ENCODE measurements around the gene ZSWIM4.

ZSWIM4 gene

DNA sequence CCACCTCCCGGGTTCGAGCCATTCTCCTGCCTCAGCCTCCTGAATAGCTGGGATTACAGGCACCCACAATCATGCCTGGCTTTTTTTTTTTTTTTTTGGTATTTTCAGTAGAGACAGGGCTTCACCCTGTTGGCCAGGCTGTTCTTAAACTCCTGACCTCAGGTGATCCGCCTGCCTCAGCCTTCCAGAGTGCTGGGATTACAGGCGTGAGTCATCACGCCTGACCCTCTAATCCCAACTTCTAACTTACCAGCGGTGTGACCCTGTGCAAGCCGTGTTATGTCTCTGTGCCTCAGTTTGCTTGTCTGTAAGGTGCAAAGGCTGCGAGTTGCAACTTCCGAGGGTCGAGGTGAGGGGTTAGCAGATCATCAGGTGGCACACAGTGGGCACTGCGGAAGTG lies 17.3 kb downstream of the ZSWIM4 start:
- ChIA-PET POLR2A (no interaction called here), CTCF (no interaction called here)
- no peak for TF ChIP-seq CTCF (IDR thresholded peaks at IDR 0.05; ENCODE audit: insufficient read depth, low read length, missing control alignments)
- H3K4me3 ChIP-seq (ENCODE audit: low read depth, low read length), result no peak overlapping the region
- DNase-seq (ENCODE audit: low read depth, low spot score), result no peak

DNA sequence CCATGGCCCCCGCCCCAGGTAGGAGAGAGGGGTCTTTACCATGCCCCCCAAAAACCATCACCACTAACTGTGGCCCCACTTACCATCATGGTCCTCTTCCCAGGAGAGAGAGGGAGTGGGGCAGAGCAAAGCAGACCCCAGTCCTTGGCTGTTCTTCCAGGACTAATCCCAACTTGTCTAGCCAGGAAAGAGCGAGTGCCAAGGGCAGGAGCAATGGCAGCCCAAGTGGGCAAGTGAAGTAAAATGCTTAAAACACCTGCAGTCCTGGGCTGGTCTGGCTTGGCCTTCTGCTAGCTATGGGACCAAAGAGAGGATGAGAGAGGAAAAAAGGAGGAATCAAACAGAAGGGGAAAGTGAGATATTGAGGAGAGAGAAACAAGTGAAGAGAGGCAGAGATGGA lies 17.9 kb downstream of the ZSWIM4 start:
- ChIA-PET POLR2A (no interaction called here), CTCF (no interaction called here)
- no peak for DNase-seq (ENCODE audit: low read depth, low spot score)
- no peak for TF ChIP-seq CTCF (IDR thresholded peaks at IDR 0.05; ENCODE audit: insufficient read depth, low read length, missing control alignments)
- H3K4me3 ChIP-seq (ENCODE audit: low read depth, low read length), result no peak overlapping the region

DNA sequence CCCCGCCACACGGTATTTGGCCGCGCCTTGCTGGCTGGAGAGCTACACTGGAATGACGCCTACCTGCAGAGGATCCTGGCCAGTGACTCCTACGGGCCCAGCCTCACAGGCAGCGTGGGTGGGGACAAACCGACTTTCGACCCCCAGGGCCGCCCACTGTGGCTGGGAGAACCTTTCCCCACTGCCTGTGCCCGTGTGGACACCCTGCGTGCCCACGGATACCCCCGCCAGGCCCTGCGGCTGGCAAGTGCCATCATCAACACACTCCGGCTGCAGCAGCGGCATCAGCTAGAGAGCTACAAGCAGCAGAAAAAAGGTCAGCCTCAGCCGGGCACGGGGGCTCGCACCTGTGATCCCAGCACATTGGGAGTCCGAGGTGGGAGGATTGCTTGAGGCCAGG lies 19.3 kb downstream of the ZSWIM4 start:
- DNase-seq (ENCODE audit: low read depth, low spot score), result no peak
- ChIA-PET POLR2A (interaction anchor here (1.0 kb wide), 1 partner anchor 13 kb away, joined by 3 read pairs; no protein-coding TSS in a partner anchor), CTCF (interaction anchor here (1.1 to 1.7 kb wide), 2 partner anchors 11 to 48 kb away, joined by 4 to 5 read pairs; no protein-coding TSS in a partner anchor)
- H3K4me3 ChIP-seq (ENCODE audit: low read depth, low read length), result no peak overlapping the region
- TF ChIP-seq CTCF (IDR thresholded peaks at IDR 0.05; ENCODE audit: insufficient read depth, low read length, missing control alignments), result no peak

DNA sequence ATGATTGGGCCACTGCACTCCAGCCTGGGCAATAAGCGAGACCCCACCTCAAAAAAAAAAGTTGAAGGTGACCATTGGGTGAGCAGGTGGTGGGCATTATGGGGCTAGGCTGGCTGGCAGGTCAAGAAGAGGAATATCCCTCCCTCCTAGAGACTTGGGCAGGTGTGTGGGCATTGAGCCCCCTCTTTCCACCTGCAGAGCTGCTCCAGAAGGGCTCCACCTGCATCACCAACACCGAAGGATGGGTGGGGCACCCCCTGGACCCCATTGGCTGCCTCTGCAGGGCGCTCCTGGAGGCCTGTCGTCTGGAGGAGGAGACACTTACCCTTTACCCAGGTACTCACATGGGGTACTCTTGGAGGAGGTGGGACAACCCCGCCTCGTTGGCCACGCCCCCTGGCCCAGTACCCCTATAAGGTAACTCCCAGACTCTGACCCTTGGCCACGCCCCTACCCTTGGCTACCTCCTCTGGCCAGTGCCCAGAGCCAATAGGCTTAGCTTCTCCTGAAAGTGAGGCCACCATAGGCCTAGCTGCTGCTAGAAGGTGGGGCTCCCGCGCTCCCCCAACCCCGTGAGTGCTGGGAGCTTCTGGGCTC lies 21.9 kb downstream of the ZSWIM4 start:
- no peak for TF ChIP-seq CTCF (IDR thresholded peaks at IDR 0.05; ENCODE audit: insufficient read depth, low read length, missing control alignments)
- no peak for DNase-seq (ENCODE audit: low read depth, low spot score)
- H3K4me3 ChIP-seq (ENCODE audit: low read depth, low read length), result no peak overlapping the region
- ChIA-PET POLR2A (no interaction called here), CTCF (interaction anchor here (1.3 kb wide), 1 partner anchor 9 kb away, joined by 3 read pairs; no protein-coding TSS in a partner anchor)

GRCh38 chr19:13817615-13818371 lies 22.6 kb downstream of the ZSWIM4 start:
- H3K4me3 ChIP-seq (ENCODE audit: low read depth, low read length), result no peak overlapping the region
- no peak for DNase-seq (ENCODE audit: low read depth, low spot score)
- ChIA-PET POLR2A (no interaction called here), CTCF (interaction anchor here (1.3 kb wide), 1 partner anchor 9 kb away, joined by 3 read pairs; no protein-coding TSS in a partner anchor)
- no peak for TF ChIP-seq CTCF (IDR thresholded peaks at IDR 0.05; ENCODE audit: insufficient read depth, low read length, missing control alignments)

GRCh38 chr19:13819238-13819637 lies 24.0 kb downstream of the ZSWIM4 start:
- CTCF ChIA-PET, result interaction anchor here (1.6 to 3.2 kb wide), 3 partner anchors 12 to 35 kb away, joined by 4 to 10 read pairs (median 5); no protein-coding TSS in a partner anchor
- no peak overlapping the region for H3K4me3 ChIP-seq (ENCODE audit: low read depth, low read length)
- no peak for DNase-seq (ENCODE audit: low read depth, low spot score)
- POLR2A ChIA-PET, result interaction anchor here (0.9 to 2.1 kb wide), 2 partner anchors 17 to 24 kb away, joined by 3 to 7 read pairs; partner anchors contain the start of gene ZSWIM4
- no peak for TF ChIP-seq CTCF (IDR thresholded peaks at IDR 0.05; ENCODE audit: insufficient read depth, low read length, missing control alignments)
